Lower leg skin (tissue), 3 donors: ENCODE data around the gene ARHGAP11A.

ENCODE experiments used
- POLR2A ChIP-seq, 2 donors: fragments of 450-650 bp; IDR thresholded peaks; one replicate each; pipeline ENCODE4 v1.6.1; 2016 to 2017; ENCODE audit warnings: antibody characterized with exemption in 2 of 2, mild to moderate bottlenecking in 1 of 2, moderate library complexity in 1 of 2
- TF ChIP-seq, protein P1 (sequence below), 3 donors: fragments of 450-650 bp; IDR thresholded peaks; one replicate each; pipeline ENCODE4 v1.5.1; 2016; ENCODE audit warnings: antibody characterized with exemption in 3 of 3, mild to moderate bottlenecking in 3 of 3, moderate library complexity in 2 of 3

DNA sequence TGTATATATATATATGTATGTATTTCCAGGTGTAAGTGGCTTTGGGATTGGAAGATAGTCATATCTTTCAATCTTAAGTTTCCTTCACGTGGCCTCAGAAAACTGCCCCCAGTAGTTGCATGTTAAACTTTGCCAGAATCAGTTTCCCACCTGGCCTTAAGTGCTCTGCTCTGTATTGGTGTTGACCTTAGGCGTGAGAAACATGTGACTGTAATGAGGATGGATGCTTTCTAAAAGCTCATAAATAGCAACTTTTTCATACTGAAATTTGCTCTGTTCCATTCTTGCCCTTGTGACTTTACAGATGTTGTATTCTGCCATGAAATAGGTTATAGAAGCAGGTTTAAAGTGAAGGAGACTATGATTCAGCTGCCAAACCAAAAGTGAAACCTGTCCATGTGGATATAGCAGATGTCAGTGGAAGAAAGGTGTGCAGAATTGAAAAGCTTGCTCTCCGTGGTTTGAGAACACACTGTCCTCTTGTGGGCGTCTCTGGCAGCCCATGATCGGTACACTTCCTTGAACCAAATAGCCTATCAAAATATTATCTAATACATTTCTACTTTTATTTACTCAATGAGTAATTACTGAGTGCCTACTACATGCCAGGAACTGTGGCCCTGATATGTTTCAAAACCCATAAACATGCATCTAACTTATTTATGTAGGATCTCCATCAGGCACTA is 42.0 kb downstream of the ARHGAP11A start:
- TF ChIP-seq, protein P1, sequence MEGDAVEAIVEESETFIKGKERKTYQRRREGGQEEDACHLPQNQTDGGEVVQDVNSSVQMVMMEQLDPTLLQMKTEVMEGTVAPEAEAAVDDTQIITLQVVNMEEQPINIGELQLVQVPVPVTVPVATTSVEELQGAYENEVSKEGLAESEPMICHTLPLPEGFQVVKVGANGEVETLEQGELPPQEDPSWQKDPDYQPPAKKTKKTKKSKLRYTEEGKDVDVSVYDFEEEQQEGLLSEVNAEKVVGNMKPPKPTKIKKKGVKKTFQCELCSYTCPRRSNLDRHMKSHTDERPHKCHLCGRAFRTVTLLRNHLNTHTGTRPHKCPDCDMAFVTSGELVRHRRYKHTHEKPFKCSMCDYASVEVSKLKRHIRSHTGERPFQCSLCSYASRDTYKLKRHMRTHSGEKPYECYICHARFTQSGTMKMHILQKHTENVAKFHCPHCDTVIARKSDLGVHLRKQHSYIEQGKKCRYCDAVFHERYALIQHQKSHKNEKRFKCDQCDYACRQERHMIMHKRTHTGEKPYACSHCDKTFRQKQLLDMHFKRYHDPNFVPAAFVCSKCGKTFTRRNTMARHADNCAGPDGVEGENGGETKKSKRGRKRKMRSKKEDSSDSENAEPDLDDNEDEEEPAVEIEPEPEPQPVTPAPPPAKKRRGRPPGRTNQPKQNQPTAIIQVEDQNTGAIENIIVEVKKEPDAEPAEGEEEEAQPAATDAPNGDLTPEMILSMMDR (IDR thresholded peaks at IDR 0.05): no peak
- no peak for TF ChIP-seq POLR2A (IDR thresholded peaks at IDR 0.05)
